Stimulated activated CD8-positive, alpha-beta memory T cell treated with anti-CD3 and anti-CD28 coated beads, Interleukin-7, amount 100 ng/mL, for 4 hours (primary cell): ENCODE measurements around the gene DOK3.
A peak's percentile ranks its signal among the peaks of the same experiment; 100 is the strongest.

Experiments used
- DNase-seq, 2 donors: peaks; one replicate each; pipeline ENCODE4 v3.0.0-alpha.2; 2020; ENCODE audit warnings: low read depth in 2 of 2

Gene DOK3

GRCh38 chr5:177483994-177484901, 25.4 kb downstream of the DOK3 start:
- DNase-seq = no peak

GRCh38 chr5:177483042-177483441, 26.6 kb downstream of the DOK3 start:
- DNase-seq = no peak

- DNase-seq = no peak
Observed at GRCh38 chr5:177482359-177482795, 27.2 kb downstream of the DOK3 start.

GRCh38 chr5:177479774-177480173, 29.9 kb downstream of the DOK3 start:
- no peak for DNase-seq

GRCh38 chr5:177478711-177479646, 30.6 kb downstream of the DOK3 start:
- DNase-seq = peak in 1 of 2 donors; percentile 36

- no peak for DNase-seq
Observed at GRCh38 chr5:177477701-177478477, 31.7 kb downstream of the DOK3 start.

- no peak for DNase-seq
Observed at GRCh38 chr5:177476531-177477233, 32.9 kb downstream of the DOK3 start.

GRCh38 chr5:177475563-177476427, 33.8 kb downstream of the DOK3 start:
- no peak for DNase-seq

GRCh38 chr5:177474846-177475562, 34.6 kb downstream of the DOK3 start:
- DNase-seq = no peak

GRCh38 chr5:177474002-177474476, 35.6 kb downstream of the DOK3 start:
- DNase-seq = no peak

- DNase-seq = no peak
Observed at GRCh38 chr5:177473443-177474001, 36.1 kb downstream of the DOK3 start, which contains the start of gene DBN1. Gene DBN1, minus strand, starts transcription at chr5:177473634. Its CDS starts 113 bp downstream, at chr5:177473521.

- peak; percentile 46 to 77 for DNase-seq
Observed at GRCh38 chr5:177472460-177473442, 36.9 kb downstream of the DOK3 start.

GRCh38 chr5:177471610-177472356, 37.8 kb downstream of the DOK3 start:
- DNase-seq = peak; percentile 35 to 67

- DNase-seq = no peak
Observed at GRCh38 chr5:177470759-177471536, 38.7 kb downstream of the DOK3 start.

- no peak for DNase-seq
Observed at GRCh38 chr5:177469750-177470525, 39.7 kb downstream of the DOK3 start.
